Fibroblast of the aortic adventitia (primary cell): ENCODE results near the gene ARID5B. TPM values are rescaled to one million over a fixed set of nuclear protein-coding genes. Genes with fewer than 3 reads are reported as not detected.

ENCODE experiments used
- DNase-seq: peaks from one replicate; pipeline ENCODE4 v3.0.0-alpha.2; 2010; ENCODE audit warnings: low read depth
- H3K4me3 ChIP-seq: 2 replicates; pipeline ENCODE4 v1.5.1; 2011; ENCODE audit warnings: low read depth, mild to moderate bottlenecking, control low read depth, low read length, moderate library complexity
- CTCF ChIP-seq: IDR thresholded peaks from 2 replicates; pipeline ENCODE4 v1.5.1; 2011; ENCODE audit warnings: mild to moderate bottlenecking, low read length, control low read depth, inconsistent platforms; ENCODE audit not compliant: insufficient read depth
- total RNA-seq: library from RNA; depleted of rRNA; stranded (reverse); fragments of >200 nt; gene quantifications from 2 replicates; pipeline ENCODE4 v1.2.3, GENCODE V29; 2012; ENCODE audit warnings: low replicate concordance

ARID5B gene
- total RNA-seq, 1 donor: 87.9 TPM

GRCh38 chr10:61957806-61958205 is 56.3 kb downstream of the ARID5B start:
- TF ChIP-seq CTCF: no peak
- no peak for DNase-seq
- H3K4me3 ChIP-seq: no peak overlapping the region

- DNase-seq: no peak
- no peak for TF ChIP-seq CTCF
- H3K4me3 ChIP-seq: no peak overlapping the region
These were observed 56.8 kb downstream of the ARID5B start for GRCh38 chr10:61958311-61958710.

- no peak for TF ChIP-seq CTCF
- H3K4me3 ChIP-seq: no peak overlapping the region
- no peak for DNase-seq
These were observed 57.3 kb downstream of the ARID5B start for GRCh38 chr10:61958805-61959204.

GRCh38 chr10:61959814-61960213 is 58.3 kb downstream of the ARID5B start:
- H3K4me3 ChIP-seq: no peak overlapping the region
- DNase-seq: no peak
- TF ChIP-seq CTCF: no peak

GRCh38 chr10:61960396-61961120 is 59.1 kb downstream of the ARID5B start:
- TF ChIP-seq CTCF: no peak
- H3K4me3 ChIP-seq: no peak overlapping the region

GRCh38 chr10:61961278-61961677 is 59.8 kb downstream of the ARID5B start:
- DNase-seq: no peak
- H3K4me3 ChIP-seq: no peak overlapping the region
- no peak for TF ChIP-seq CTCF

More at GRCh38 chr10:61960396-61961120, 59.1 kb downstream of the ARID5B start:
- no peak for DNase-seq

GRCh38 chr10:61962971-61963370 is 61.5 kb downstream of the ARID5B start:
- TF ChIP-seq CTCF: no peak
- no peak for DNase-seq
- no peak overlapping the region for H3K4me3 ChIP-seq
